Fibroblast of mammary gland (primary cell): ENCODE results near the gene DCAF8L2.
"Not testable (repeated sequence)": the region's sequence is repeated elsewhere in the genome, so short reads cannot be mapped to it uniquely, and the experiment has no call there.

ENCODE experiments used
- DNase-seq: peaks from one replicate; pipeline ENCODE4 v3.0.0-alpha.2; 2010; ENCODE audit warnings: low read depth
- H3K4me3 ChIP-seq: 2 replicates; pipeline ENCODE4 v1.5.1; 2011; ENCODE audit warnings: low read depth, mild to moderate bottlenecking, low read length, moderate library complexity; ENCODE audit not compliant: control insufficient read depth
- CTCF ChIP-seq: conservative IDR thresholded peaks from 2 replicates; pipeline ENCODE4 v1.5.1; 2011; ENCODE audit warnings: low read depth, low read length, inconsistent platforms; ENCODE audit not compliant: control insufficient read depth, insufficient read depth

DCAF8L2 gene

GRCh38 chrX:27694667-27695066 lies 104.5 kb downstream of the DCAF8L2 start:
- TF ChIP-seq CTCF = no peak
- DNase-seq = no peak
- no peak overlapping the region for H3K4me3 ChIP-seq

GRCh38 chrX:27706526-27706925 lies 116.4 kb downstream of the DCAF8L2 start:
- DNase-seq = no peak
- TF ChIP-seq CTCF = no peak
- no peak overlapping the region for H3K4me3 ChIP-seq

- no peak overlapping the region for H3K4me3 ChIP-seq
- DNase-seq = no peak
- no peak for TF ChIP-seq CTCF
Observed at GRCh38 chrX:27715610-27716009, 125.5 kb downstream of the DCAF8L2 start.

GRCh38 chrX:27728291-27728690 lies 138.1 kb downstream of the DCAF8L2 start:
- peak; percentile 36 for DNase-seq
- no peak overlapping the region for H3K4me3 ChIP-seq
- TF ChIP-seq CTCF = no peak

GRCh38 chrX:27731962-27732361 lies 141.8 kb downstream of the DCAF8L2 start:
- DNase-seq = no peak
- no peak for TF ChIP-seq CTCF
- H3K4me3 ChIP-seq = no peak overlapping the region

- TF ChIP-seq CTCF = no peak
- no peak overlapping the region for H3K4me3 ChIP-seq
- no peak for DNase-seq
Observed at GRCh38 chrX:27735914-27736313, 145.8 kb downstream of the DCAF8L2 start.

GRCh38 chrX:27740933-27741332 lies 150.8 kb downstream of the DCAF8L2 start:
- DNase-seq = no peak
- no peak overlapping the region for H3K4me3 ChIP-seq
- TF ChIP-seq CTCF = no peak

GRCh38 chrX:27743521-27743920 lies 153.4 kb downstream of the DCAF8L2 start:
- H3K4me3 ChIP-seq, DNase-seq: not testable (repeated sequence)
